Astrocyte of the cerebellum (primary cell): ENCODE measurements around the gene CROCC.
"Not testable (repeated sequence)": the region's sequence is repeated elsewhere in the genome, so short reads cannot be mapped to it uniquely, and the experiment has no call there.

Experiments
- DNase-seq: peaks from one replicate; pipeline ENCODE4 v3.0.0-alpha.2; 2011; ENCODE audit warnings: low read depth
- H3K4me3 ChIP-seq: 2 replicates; pipeline ENCODE4 v1.5.1; 2011; ENCODE audit warnings: mild to moderate bottlenecking, low read depth, low read length, moderate library complexity
- in situ Hi-C: cut with HindIII; loops from 2 replicates; pipeline ENCODE4 v1.10.0; 2017; ENCODE audit warnings: low sequenced_read_pairs
- TF ChIP-seq, protein P1 (sequence below): IDR thresholded peaks from 2 replicates; pipeline ENCODE4 v1.5.1; 2012; ENCODE audit warnings: low read length, low read depth, moderate library complexity, mild to moderate bottlenecking; ENCODE audit errors: missing control alignments

Gene CROCC

DNA sequence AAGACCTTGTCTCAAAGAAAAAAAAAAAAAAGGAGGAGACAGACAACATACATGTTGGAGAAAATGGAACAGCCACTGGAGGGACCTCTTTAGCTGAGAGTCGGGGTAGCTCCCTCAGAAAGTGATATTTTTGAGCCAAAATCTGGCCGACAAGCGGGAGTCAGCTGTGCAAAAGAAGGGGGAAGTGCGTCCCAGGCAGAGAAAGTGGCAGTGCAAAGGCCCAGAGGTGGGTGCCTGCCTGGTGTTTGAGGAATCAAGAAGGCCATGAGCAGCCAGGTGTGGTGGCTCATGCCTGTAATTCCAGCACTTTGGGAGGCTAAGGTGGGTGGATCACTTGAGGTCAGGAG, 6.1 kb upstream of the CROCC start:
- DNase-seq: no peak
- TF ChIP-seq, protein P1, sequence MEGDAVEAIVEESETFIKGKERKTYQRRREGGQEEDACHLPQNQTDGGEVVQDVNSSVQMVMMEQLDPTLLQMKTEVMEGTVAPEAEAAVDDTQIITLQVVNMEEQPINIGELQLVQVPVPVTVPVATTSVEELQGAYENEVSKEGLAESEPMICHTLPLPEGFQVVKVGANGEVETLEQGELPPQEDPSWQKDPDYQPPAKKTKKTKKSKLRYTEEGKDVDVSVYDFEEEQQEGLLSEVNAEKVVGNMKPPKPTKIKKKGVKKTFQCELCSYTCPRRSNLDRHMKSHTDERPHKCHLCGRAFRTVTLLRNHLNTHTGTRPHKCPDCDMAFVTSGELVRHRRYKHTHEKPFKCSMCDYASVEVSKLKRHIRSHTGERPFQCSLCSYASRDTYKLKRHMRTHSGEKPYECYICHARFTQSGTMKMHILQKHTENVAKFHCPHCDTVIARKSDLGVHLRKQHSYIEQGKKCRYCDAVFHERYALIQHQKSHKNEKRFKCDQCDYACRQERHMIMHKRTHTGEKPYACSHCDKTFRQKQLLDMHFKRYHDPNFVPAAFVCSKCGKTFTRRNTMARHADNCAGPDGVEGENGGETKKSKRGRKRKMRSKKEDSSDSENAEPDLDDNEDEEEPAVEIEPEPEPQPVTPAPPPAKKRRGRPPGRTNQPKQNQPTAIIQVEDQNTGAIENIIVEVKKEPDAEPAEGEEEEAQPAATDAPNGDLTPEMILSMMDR: no peak
- no peak overlapping the region for H3K4me3 ChIP-seq
- in situ Hi-C loops: no loop called here

DNA sequence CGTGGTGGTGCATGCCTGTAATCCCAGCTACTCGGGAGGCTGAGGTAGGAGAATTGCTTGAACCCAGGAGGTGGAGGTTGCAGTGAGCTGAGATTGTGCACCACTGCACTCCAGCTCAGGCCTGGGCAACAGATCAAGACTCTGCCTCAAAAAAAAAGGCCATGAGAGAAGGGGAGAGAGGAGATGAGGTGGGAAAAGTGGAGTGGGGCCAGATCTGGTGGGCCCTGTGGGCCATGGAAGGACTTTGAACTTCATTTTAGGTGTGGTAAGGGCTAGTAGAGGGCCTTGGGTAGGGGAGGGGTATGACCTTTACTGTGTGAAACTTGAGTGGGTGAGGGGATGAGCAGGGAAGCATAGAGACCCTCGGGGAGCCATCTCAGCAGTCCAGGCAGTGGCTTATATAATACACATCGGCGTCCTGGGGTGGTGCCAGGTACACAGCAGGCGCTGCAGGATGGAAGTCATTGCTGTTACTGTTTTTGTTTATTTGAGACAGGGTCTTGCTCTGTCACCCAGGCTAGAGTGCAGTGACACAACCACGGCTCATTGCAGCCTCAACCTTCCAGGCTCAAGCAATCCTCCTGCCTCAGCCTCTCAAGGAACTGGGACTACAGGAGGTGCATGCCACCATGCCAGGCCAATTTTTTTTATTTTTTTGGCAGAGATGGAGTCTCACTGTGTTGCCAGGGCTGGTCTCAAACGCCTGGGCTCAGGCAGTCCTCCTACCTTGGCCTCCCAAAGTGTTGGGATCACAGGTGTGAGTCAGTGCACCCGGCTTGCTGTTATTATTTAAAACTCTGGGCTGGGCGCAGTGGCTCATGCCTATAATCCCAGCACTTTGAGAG, 5.5 kb upstream of the CROCC start:
- DNase-seq, H3K4me3 ChIP-seq, in situ Hi-C loops: not testable (repeated sequence)

DNA sequence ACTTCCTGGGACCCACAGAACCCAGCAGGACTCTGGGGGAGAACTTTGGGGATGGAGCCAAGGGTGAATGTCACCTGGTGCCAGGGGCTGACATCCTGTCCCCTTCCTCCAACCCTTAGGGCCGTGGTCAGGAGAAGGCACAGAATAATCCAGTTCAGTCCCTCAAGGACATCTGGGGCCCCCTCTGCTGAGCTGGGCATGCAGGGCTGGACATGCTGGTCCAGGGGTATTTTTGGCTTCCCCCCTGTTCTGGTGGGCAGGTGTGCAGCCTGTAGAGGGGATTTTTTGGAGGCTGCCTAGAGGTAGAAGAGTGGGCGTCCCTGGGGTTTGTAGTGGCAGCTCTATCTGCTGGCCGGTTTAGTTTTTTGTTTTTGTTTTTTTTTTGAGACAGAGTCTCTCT, 3.4 kb upstream of the CROCC start:
- in situ Hi-C loops: no loop called here
- no peak overlapping the region for H3K4me3 ChIP-seq
- TF ChIP-seq, protein P1: no peak
- no peak for DNase-seq

DNA sequence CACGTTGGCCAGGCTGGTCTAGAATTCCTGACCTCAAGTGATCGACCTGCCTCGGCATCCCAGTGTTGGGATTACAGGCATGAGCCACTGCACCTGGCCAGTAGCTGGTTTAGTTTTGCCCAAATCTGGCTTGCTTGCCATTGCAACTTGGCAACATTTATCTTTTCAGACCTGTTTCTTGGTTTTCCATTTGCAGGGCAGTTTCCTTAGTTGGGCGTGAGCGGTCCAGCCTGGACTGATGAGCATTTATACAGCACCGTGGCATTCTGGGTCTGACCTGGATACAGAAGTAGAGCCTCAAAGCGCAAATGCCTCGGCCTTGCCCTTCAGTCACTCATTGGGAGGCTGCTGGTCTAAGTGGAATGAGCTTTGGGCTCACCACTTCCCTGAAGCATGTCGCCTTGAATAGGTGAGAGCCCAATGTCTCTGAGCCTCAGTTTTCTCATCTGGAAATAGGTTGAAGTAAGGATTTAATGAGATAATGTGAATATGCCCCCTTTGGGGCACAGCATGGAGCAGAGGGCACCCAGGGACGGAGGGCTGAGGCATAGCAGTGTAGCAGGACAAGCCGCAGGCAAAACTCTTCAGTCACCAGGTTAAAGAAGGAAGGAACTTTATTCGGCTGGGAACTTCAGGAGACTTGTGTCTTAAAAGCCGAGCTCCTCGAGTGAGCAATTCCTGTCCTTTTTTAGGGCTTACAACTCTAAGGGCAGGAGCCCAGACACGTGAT, 2.6 kb upstream of the CROCC start:
- DNase-seq, H3K4me3 ChIP-seq, in situ Hi-C loops: not testable (repeated sequence)

DNA sequence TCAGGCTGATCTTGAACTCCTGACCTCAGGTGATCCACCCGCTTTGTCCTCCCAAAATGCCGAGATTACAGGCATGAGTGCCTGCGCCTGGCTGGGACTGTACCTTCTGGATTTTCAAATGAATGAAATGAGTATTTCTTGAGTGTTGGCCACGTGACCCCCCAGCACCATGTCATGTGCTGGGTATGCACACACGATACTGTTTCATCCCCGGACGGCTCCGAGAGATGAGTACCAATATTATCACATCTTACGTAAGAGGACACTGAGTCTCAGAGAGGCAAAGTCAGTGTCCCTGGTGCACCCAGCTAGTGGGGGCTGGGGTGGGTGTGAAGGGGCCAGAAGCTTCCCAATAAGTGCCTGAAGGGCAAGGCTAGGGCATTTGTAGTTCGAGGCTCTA, 780 bp upstream of the CROCC start:
- H3K4me3 ChIP-seq: no peak overlapping the region
- in situ Hi-C loops: no loop called here
- TF ChIP-seq, protein P1: no peak
- DNase-seq: no peak

DNA sequence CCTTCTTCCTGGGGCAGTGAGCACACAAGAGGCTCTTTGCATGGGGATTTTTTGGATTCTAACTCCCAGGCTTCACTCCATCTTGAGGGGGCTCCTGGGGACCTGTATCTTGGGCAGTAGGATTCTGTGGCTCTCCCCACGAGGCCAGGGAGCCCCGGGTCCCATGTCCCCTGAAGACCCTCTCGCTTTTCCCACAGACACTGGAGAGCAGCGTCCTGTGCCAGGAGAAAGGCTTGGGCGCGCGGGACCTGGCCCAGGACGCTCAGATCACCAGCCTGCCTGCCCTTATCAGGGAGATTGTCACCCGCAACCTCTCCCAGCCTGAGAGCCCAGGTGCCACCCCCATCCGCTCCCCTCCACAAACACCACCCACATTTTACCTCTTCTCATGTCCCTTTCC, 735 bp downstream of the CROCC start:
- TF ChIP-seq, protein P1: no peak
- no peak for DNase-seq
- in situ Hi-C loops: no loop called here
- no peak overlapping the region for H3K4me3 ChIP-seq

DNA sequence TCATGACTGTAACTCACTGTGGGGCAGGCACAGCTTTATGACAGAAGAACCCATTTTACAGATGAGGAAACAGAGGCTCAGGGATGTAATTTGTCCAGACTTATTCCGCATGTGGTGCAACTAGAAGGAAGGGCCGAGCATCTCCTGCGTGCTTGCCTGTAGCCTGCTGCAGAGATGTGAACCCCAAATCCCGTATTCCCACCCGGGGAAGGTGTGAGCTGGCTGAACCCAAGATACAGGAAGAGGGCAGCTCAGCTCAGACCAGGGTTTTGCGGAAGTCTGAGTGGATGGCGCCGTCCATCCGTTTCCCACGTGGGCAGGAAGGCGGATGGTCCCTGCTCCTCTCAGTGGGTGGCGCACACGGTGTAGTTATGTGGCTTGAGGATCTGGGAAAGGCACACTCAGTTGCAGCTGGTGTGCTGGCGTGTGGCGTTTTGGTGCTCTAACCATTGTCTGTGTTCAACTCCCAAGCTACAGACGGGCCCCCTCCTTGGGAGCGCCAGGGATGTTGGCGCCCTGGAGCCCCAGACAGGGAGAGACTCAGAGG, 1.2 kb downstream of the CROCC start:
- TF ChIP-seq, protein P1: no peak
- DNase-seq: no peak
- in situ Hi-C loops: no loop called here
- H3K4me3 ChIP-seq: no peak overlapping the region
